Femur (tissue), 1 donor: Measurements from ENCODE around the gene LHX2.

Experiments
- DNase-seq: peaks from one replicate; pipeline ENCODE4 v3.0.0-alpha.2; 2017

LHX2 gene

DNA sequence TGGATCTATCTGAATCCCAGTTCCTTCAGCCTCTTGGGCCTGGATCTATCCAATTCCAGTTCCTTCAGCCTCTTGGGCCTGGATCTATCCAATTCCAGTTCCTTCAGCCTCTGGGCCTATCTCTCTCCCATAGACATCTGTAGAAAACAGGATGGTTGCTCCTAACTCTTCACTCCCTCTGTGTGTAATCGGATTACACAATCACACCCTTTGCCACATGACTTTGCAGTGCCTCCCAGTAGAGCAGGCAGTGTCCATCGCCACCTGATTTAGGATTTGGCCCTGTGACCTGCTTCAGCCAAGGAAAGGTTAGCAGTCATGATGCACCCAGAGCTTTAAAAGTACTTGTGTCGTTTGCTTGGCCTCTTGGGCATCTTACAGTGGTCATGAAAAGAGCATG, 56.7 kb downstream of the LHX2 start:
- DNase-seq, result no peak

DNA sequence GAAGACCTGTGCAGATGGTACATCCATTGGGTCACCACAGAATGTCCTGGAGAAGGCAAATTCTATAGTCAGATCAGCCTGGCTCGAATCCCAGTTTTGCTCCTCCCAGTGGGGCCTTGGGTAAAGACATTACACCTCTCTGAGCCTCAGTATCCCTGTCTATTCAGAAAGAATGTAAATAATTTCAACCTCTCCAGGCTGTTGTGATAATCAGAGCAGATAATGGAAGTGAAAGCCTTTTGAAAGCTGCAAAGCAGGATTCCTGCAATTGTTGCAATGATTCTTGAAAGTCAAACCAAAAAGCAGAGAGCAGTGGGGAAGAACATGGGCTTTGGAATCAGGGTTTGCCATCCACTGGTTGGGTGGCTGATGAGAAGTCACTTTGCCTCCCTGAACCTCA, 63.2 kb downstream of the LHX2 start:
- DNase-seq, result no peak

DNA sequence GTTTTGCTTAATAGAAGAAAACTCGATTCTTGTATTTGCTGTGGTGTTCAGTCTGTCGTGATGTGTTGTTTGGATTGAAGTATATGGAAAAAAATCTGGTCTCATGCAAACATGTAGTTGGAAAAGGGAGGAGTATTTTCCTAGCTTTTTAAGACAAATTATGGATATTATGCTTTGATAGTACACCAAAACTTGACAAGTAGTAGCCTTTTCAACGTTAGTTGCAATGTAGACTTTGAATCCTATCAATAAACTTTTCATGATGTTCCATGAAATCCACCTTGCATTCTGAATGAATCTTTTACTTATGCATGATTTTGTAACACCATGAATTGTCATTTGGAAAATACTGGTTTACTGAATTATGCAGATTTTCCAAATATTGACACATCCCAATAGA, 64.2 kb downstream of the LHX2 start:
- no peak for DNase-seq

DNA sequence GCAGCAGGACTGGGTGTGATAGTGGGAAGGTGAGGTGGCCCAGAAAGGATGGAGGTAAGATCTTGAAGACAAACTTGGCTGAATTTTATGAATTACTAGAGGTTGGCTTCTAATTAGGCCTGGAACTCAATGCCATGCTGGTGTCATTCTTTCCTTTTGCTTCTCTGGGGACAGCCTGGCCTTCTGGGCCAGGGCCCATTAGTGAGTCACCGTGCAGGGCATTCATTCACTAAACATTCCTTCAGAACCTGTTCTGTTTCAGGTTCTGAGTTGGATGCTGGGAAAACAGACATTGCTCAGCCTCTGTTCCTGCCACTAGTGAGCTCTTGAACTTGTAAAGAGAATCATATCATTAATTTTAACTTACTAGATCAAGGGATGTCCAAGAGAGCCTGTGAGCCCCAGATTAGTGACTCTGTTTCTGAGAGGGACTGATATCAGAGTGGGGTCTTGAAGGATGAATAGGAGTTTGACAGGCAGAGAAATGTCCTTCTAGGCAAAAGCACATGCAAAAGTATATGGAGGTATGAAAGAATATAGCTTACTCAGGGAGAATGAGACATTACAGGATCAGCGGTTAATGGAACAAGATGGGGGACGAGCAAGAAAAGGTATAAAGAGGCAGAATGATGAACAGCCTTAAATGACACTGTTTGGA, 66.5 kb downstream of the LHX2 start:
- no peak for DNase-seq

DNA sequence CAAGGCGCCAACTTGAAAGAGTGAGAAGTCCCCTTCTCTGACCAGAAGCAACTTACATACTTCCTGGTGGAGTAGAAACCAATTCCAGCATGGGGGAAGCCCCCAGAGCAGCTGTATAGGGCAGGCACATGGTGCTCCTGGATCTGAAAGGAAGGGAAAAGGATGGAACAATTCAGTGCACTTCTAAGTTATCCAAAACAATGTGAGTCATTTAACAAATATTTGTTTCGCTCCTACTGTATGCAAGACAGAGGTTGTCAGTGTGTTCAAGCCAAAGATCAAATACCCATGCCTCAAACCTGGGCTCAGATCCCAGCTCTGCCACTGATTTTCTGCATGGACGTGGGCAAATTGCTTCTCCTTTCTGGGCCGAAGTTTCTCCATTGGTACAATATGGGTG, 67.1 kb downstream of the LHX2 start:
- peak; percentile 42 for DNase-seq

DNA sequence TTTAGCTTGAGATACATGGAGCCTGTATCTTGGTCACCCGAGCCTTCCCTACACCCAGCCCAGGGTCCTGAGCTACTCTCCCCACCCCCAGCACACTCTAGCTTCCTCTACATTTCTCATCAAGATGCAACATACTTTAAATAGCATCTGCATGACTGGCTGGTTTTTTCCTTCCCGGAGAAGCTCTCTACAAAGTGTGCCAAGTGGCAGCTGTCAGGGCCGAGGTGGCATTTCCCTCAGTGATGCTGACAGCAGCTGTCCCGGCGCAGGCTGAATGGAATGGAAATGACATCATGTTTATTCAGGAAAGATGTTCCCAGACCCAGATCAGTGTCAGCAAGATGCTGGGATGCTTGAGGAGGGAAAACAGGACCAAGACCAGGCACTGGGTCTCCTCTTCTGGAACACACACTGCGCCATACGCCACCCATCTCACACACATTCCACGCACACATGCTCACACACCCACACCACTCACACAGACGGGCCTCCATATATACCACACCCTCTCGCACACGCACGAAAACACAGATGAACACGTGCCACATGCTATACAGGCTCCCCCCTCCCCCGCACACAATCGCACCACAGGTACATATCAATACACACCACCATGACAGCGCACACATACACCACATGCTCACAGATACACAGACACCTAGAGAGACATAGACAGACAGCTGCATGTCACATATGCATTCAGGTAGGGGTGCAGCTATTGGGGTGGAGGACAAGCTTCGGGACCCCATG, 67.8 kb downstream of the LHX2 start:
- peak; percentile 85 for DNase-seq

DNA sequence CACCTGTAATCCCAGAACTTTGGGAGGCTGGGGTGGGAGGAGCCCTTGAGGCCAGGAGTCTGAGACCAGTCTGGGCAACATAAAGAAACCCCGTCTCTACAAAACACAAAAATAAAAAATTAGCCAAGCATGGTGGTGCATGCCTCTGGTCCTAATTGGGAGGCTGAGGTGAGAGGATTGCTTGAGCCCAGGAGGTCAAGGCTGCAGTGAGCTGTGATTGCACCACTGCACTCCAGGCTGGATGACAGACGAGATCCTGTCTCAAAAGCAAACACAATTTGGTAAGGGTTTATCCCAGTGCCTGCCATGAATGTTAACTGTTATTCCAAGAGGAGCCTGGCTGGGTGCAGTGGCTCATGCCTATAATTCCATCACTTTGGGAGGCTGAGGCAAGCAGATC, 71.1 kb downstream of the LHX2 start:
- no peak for DNase-seq
